Cardiac fibroblast (primary cell): Measurements from ENCODE around the gene DNAJC4.

ENCODE experiments used
- DNase-seq, 2 donors: peaks; one replicate each; pipeline versions ENCODE4 v3.0.0 to v3.0.0-alpha.2; 2010; ENCODE audit warnings: low read depth in 2 of 2
- H3K4me3 ChIP-seq, 2 donors: replicated peaks in 1 of 2; 1 replicate in 1 of 2; 2 replicates in 1 of 2; pipeline ENCODE4 v1.5.1; 2011; ENCODE audit warnings: low read depth in 2 of 2, low read length in 2 of 2, mild to moderate bottlenecking in 2 of 2, moderate library complexity in 1 of 2
- CTCF ChIP-seq: IDR thresholded peaks from one replicate; pipeline ENCODE4 v1.5.1; 2011; ENCODE audit warnings: low read depth, mild to moderate bottlenecking, low read length, inconsistent platforms

DNAJC4 gene

GRCh38 chr11:64208796-64209562 is 21.4 kb upstream of the DNAJC4 start:
- H3K4me3 ChIP-seq = no peak overlapping the region
- TF ChIP-seq CTCF = no peak
- no peak for DNase-seq

- no peak overlapping the region for H3K4me3 ChIP-seq
- no peak for DNase-seq
Observed at GRCh38 chr11:64209563-64209843, 20.8 kb upstream of the DNAJC4 start.

GRCh38 chr11:64210301-64211020 is 19.9 kb upstream of the DNAJC4 start:
- DNase-seq = no peak
- H3K4me3 ChIP-seq = no peak overlapping the region

More at GRCh38 chr11:64209563-64209843, 20.8 kb upstream of the DNAJC4 start:
- TF ChIP-seq CTCF = no peak

GRCh38 chr11:64211181-64211872 is 19.0 kb upstream of the DNAJC4 start:
- no peak for TF ChIP-seq CTCF
- no peak overlapping the region for H3K4me3 ChIP-seq
- DNase-seq = no peak

More at GRCh38 chr11:64210301-64211020, 19.9 kb upstream of the DNAJC4 start:
- TF ChIP-seq CTCF = no peak

GRCh38 chr11:64216879-64217278 is 13.5 kb upstream of the DNAJC4 start:
- no peak for DNase-seq
- no peak for TF ChIP-seq CTCF
- H3K4me3 ChIP-seq = no peak overlapping the region

GRCh38 chr11:64218628-64219353 is 11.6 kb upstream of the DNAJC4 start:
- DNase-seq = no peak
- H3K4me3 ChIP-seq = no peak overlapping the region
- no peak for TF ChIP-seq CTCF
